ENCODE data around the gene ACP7. TPM values are rescaled to one million over a fixed set of nuclear protein-coding genes. Genes with fewer than 3 reads are reported as not detected.

ACP7 gene
- total RNA-seq, 1 donor, result not detected

DNA sequence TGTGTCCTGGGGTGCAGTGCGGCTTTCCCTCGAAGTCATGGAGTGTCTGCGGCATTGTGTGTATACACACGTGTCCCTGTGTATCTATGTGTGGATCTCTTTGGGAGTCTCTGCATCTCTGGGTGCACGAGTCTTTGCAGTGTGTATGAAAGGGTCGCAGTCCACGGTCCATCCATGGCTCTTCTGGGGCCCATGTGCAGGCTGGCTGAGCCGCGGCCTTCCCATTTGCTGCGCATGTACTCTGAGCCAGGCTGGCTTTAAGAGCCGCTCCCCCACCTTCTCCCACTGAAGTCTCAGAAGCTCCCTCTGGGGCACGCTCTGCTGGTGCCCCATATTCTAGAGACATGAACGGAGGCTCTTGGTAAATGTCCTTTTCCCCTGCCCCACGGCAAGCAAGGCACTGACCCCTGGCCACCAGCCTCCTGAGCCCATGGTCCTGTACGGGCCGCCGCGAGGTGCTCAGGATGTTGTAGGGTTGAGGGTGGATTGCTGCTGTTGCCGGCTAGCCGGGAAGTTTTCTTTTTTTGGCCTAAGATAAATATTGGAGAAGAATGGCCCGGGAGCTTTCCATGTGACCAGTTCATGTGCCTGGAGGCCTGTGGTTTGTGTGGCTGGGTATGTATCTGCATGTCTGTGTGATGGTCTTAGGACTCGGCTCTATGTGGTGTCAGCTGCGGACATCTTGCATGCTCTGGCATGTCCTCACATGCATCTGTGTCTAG is 73.3 kb downstream of the ACP7 start:
- TF ChIP-seq, protein P1, sequence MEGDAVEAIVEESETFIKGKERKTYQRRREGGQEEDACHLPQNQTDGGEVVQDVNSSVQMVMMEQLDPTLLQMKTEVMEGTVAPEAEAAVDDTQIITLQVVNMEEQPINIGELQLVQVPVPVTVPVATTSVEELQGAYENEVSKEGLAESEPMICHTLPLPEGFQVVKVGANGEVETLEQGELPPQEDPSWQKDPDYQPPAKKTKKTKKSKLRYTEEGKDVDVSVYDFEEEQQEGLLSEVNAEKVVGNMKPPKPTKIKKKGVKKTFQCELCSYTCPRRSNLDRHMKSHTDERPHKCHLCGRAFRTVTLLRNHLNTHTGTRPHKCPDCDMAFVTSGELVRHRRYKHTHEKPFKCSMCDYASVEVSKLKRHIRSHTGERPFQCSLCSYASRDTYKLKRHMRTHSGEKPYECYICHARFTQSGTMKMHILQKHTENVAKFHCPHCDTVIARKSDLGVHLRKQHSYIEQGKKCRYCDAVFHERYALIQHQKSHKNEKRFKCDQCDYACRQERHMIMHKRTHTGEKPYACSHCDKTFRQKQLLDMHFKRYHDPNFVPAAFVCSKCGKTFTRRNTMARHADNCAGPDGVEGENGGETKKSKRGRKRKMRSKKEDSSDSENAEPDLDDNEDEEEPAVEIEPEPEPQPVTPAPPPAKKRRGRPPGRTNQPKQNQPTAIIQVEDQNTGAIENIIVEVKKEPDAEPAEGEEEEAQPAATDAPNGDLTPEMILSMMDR (IDR thresholded peaks at IDR 0.05; ENCODE audit: insufficient read depth, low read depth, low read length), result no peak
- no peak for DNase-seq (ENCODE audit: low read depth)
- H3K4me3 ChIP-seq (ENCODE audit: low read depth, low read length), result no peak overlapping the region

- H3K4me3 ChIP-seq (ENCODE audit: low read depth, low read length), result no peak overlapping the region
- TF ChIP-seq, protein P1 (IDR thresholded peaks at IDR 0.05; ENCODE audit: insufficient read depth, low read depth, low read length), result no peak
- DNase-seq (ENCODE audit: low read depth), result no peak
These were observed 73.8 kb downstream of the ACP7 start for GRCh38 chr19:39157997-39158389.

GRCh38 chr19:39158646-39159260 is 74.6 kb downstream of the ACP7 start:
- no peak overlapping the region for H3K4me3 ChIP-seq (ENCODE audit: low read depth, low read length)
- TF ChIP-seq, protein P1 (IDR thresholded peaks at IDR 0.05; ENCODE audit: insufficient read depth, low read depth, low read length), result no peak
- DNase-seq (ENCODE audit: low read depth), result no peak

DNA sequence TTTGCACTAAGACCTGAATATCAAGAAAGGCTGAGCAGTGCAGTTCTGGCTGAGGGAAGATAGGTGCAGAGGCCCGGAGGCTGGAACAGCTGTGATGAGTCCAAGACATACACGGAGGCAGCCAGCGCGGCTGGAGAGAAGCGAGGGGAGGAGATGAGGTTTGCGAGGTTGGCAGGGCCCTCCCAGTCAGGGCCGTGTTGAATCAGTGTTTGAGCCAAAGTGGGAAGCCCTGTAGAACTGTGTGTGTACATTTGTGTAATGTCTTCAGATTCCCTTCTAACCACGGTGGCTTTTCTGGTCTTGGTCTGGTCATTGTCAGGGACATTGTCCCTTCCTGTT is 76.3 kb downstream of the ACP7 start:
- no peak overlapping the region for H3K4me3 ChIP-seq (ENCODE audit: low read depth, low read length)
- DNase-seq (ENCODE audit: low read depth), result peak; percentile 68
- TF ChIP-seq, protein P1 (IDR thresholded peaks at IDR 0.05; ENCODE audit: insufficient read depth, low read depth, low read length), result no peak

Other genes starting within 250 kb of the ACP7 start
- gene HNRNPL, start 234.4 kb upstream of the ACP7 start, total RNA-seq, result 223 and 268 TPM in 2 replicates
- gene RINL, start 206.1 kb upstream of the ACP7 start, total RNA-seq, result 1.3 TPM in 2 replicates
- 45.3 and 57.0 TPM in 2 replicates for gene SIRT2, start 184.8 kb upstream of the ACP7 start, total RNA-seq
- gene NFKBIB, start 184.4 kb upstream of the ACP7 start, total RNA-seq, result 7.3 and 13.9 TPM in 2 replicates
- not detected in 2 replicates for gene CCER2, start 172.2 kb upstream of the ACP7 start, total RNA-seq
- 19.0 and 23.8 TPM in 2 replicates for gene SARS2, start 153.6 kb upstream of the ACP7 start, total RNA-seq
- gene MRPS12, start 153.4 kb upstream of the ACP7 start, total RNA-seq, result 24.6 and 38.7 TPM in 2 replicates
- gene FBXO17, start 108.6 kb upstream of the ACP7 start, total RNA-seq, result 19.9 and 29.0 TPM in 2 replicates
- 2.9 and 4.7 TPM in 2 replicates for gene FBXO27, start 51.8 kb upstream of the ACP7 start, total RNA-seq
- gene PAK4, start 41.4 kb downstream of the ACP7 start, total RNA-seq, result 6.8 and 9.5 TPM in 2 replicates
- gene NCCRP1, start 112.6 kb downstream of the ACP7 start, total RNA-seq, result not detected in 2 replicates
- not detected in 2 replicates for gene SYCN, start 119.9 kb downstream of the ACP7 start, total RNA-seq
- gene IFNL3, start 160.6 kb downstream of the ACP7 start, total RNA-seq, result not detected in 2 replicates
- not detected in 2 replicates for gene IFNL4, start 164.5 kb downstream of the ACP7 start, total RNA-seq
- not detected in 2 replicates for gene IFNL2, start 184.0 kb downstream of the ACP7 start, total RNA-seq
- not detected in 2 replicates for gene IFNL1, start 212.0 kb downstream of the ACP7 start, total RNA-seq
- gene LRFN1, start 236.5 kb downstream of the ACP7 start, total RNA-seq, result under 0.01 TPM in 1 of 2 replicates, not detected in the other

Measured in fibroblast of villous mesenchyme (primary cell).